OCI-LY3 (cell line): ENCODE data around the gene NHEJ1.

ENCODE experiments used
- EZH2phosphoT487 ChIP-seq: fragments of 200-600 bp; shearing (Covaris generic); IDR thresholded peaks from 2 replicates; pipeline ENCODE4 v1.6.1; 2018; ENCODE audit warnings: antibody characterized with exemption, mixed run types, low read depth
- TF ChIP-seq, protein P1 (sequence below): fragments of 200-600, 300-600 bp; sonication (generic); IDR thresholded peaks from 2 replicates; pipeline ENCODE4 v1.5.1; 2014; ENCODE audit warnings: antibody characterized with exemption, low read length, low read depth

DNA sequence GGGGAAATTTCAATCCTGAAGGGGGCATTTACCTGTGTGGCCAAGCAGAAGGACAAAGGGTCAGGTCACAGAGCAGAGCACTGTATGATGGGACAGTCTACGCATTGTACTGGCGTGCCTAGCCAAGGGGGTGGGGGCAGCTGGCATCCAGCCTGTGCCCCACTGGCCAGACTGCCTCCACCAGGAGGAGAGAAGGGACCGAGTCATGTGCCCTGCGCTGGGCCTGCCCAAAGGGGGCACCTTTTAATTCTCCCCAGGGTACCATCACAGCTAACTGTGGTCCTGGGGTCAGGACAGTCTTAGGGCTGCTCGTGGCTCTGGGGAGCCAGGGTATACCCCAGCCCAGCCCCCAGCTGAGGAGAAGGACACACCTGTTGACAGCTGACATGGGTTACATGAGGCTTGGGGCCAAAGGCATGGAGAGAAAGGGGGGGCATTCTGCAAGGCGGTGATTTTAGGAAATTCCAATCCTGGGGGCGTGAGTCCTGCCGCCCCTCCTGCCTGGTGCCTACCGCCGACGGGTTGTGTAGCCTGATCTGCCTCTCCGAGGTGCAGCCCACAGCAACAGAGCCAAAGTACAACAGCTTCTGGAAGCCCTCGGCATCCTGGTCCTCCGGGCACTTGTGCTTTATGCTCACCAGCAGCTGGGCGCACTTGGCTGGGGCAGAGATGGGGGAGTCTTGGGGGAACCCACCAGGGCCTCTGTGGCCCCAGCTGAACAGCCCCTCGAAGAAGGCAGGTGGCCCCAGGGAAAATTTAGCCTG is 130.3 kb downstream of the NHEJ1 start:
- TF ChIP-seq, protein P1, sequence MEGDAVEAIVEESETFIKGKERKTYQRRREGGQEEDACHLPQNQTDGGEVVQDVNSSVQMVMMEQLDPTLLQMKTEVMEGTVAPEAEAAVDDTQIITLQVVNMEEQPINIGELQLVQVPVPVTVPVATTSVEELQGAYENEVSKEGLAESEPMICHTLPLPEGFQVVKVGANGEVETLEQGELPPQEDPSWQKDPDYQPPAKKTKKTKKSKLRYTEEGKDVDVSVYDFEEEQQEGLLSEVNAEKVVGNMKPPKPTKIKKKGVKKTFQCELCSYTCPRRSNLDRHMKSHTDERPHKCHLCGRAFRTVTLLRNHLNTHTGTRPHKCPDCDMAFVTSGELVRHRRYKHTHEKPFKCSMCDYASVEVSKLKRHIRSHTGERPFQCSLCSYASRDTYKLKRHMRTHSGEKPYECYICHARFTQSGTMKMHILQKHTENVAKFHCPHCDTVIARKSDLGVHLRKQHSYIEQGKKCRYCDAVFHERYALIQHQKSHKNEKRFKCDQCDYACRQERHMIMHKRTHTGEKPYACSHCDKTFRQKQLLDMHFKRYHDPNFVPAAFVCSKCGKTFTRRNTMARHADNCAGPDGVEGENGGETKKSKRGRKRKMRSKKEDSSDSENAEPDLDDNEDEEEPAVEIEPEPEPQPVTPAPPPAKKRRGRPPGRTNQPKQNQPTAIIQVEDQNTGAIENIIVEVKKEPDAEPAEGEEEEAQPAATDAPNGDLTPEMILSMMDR: no peak
- no peak for TF ChIP-seq EZH2phosphoT487
